Measurements from ENCODE around the gene UFD1.

The UFD1 gene

DNA sequence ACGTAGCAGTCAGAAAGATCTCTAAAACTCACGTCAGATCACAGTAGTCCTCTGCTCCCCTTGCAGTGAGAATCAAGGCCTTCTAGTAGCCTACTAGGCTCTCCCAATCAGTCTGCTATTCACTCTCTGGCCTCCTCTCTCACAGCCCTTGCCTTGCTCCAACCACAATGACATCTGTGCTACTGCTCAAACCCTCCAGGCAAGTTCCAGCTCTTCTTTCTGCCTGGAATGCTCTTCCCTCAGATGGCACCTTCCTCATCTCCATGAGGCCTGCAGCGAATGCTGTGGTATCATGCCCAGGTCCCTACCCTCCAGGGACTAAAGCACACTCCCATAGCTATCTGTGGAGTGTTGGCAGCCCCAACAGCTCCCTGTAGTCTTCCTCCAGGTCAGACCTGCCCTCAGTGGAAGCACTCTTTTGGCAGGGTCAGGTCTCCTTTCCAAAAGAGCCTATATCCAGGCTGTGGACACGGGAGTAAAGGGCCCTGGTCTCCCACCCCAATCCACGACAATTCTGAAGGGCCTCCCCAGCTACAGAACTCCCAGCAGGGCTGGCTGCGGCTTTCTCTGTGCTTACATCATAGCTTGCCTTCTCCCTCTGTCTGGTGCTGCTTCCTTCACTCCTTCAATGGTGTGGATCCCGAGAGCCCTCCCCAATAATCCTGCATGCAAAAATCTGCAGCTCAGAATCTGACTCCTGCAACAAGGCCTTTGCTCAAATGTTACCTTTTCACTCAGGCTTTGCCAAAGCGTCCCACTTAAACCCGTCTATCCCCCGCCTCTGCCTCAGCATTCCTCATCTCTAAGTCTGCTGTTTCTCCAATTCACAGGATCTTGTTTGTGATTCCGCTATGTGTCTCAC lies 56.3 kb downstream of the UFD1 start:
- CTCF ChIA-PET = no interaction called here
- POLR2A ChIA-PET = interaction anchor here (4.3 kb wide), 1 partner anchor 10 kb away, joined by 17 read pairs; the partner anchor contains the start of genes HIRA and MRPL40
- no peak for DNase-seq (ENCODE audit: extremely low spot score)
- TF ChIP-seq PKNOX1 (IDR thresholded peaks at IDR 0.05) (no peak), HDGF (IDR thresholded peaks at IDR 0.05; ENCODE audit: borderline replicate concordance) (no peak), FOXK2 (IDR thresholded peaks at IDR 0.05) (no peak), LEF1 (IDR thresholded peaks at IDR 0.05; ENCODE audit: borderline replicate concordance) (no peak), SUZ12 (IDR thresholded peaks at IDR 0.05) (no peak), TARDBP (IDR thresholded peaks at IDR 0.05) (no peak), SP1 (IDR thresholded peaks at IDR 0.05) (no peak), FOXA1 (IDR thresholded peaks at IDR 0.05) (no peak)

DNA sequence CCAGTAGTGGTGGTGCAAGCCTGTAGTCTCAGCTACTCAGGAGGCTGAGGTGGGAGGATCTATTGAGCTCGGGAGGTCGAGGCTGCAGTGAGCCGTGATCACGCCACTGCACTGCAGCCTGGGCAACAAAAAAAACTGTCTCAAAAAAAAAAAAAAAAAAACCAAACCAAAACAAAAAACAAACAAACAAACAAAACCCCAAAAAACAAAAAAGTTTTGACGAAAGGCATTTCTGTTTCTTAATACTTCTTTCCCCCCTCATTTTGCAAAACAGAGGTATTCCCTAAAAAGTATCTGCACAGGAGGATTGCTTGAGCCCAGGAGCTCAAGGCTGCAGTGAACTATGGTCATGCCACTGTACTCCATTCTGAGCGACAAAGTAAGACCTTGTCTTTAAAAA lies 58.7 kb downstream of the UFD1 start:
- ChIA-PET CTCF (no interaction called here), POLR2A (interaction anchor here (4.3 kb wide), 1 partner anchor 12 kb away, joined by 17 read pairs; the partner anchor contains the start of genes HIRA and MRPL40)
- DNase-seq (ENCODE audit: extremely low spot score) = no peak
- no peak for TF ChIP-seq SP1 (IDR thresholded peaks at IDR 0.05)
- no peak for TF ChIP-seq TARDBP (IDR thresholded peaks at IDR 0.05)
- TF ChIP-seq LEF1 (IDR thresholded peaks at IDR 0.05; ENCODE audit: borderline replicate concordance) = no peak
- TF ChIP-seq NFRKB (IDR thresholded peaks at IDR 0.05) = no peak
- no peak for TF ChIP-seq HDGF (IDR thresholded peaks at IDR 0.05; ENCODE audit: borderline replicate concordance)
- no peak for TF ChIP-seq ZNF384 (IDR thresholded peaks at IDR 0.05)
- no peak for TF ChIP-seq FOXA1 (IDR thresholded peaks at IDR 0.05)

- CTCF ChIA-PET = no interaction called here
- TF ChIP-seq ARNT (IDR thresholded peaks at IDR 0.05) (no peak), PKNOX1 (IDR thresholded peaks at IDR 0.05) (no peak), FOXA1 (IDR thresholded peaks at IDR 0.05) (no peak)
- POLR2A ChIA-PET = interaction anchor here (4.3 kb wide), 1 partner anchor 13 kb away, joined by 17 read pairs; the partner anchor contains the start of genes HIRA and MRPL40
- DNase-seq (ENCODE audit: extremely low spot score) = no peak
These were observed 59.4 kb downstream of the UFD1 start for GRCh38 chr22:19419464-19420178.

DNA sequence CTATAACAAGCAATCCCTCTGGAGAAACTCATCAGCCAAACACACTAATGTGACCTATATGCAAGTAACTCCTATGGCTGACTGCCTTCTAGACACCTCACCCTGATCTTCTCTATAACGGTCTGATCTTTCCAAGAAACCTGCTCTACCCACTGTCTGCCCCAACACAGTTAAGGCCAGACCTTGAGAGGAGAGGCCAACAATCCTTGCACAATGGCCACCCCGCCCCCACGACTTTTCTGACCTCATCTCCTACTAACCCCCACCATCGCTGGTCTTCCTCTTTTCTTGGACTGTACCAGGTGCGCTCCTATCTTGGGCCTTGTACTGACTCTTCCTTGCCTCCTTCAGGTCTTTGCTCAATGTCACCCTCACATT lies 59.9 kb downstream of the UFD1 start:
- DNase-seq (ENCODE audit: extremely low spot score) = no peak
- ChIA-PET POLR2A (interaction anchor here (4.3 kb wide), 1 partner anchor 13 kb away, joined by 17 read pairs; the partner anchor contains the start of genes HIRA and MRPL40), CTCF (no interaction called here)
- no peak for TF ChIP-seq SP1 (IDR thresholded peaks at IDR 0.05)

DNA sequence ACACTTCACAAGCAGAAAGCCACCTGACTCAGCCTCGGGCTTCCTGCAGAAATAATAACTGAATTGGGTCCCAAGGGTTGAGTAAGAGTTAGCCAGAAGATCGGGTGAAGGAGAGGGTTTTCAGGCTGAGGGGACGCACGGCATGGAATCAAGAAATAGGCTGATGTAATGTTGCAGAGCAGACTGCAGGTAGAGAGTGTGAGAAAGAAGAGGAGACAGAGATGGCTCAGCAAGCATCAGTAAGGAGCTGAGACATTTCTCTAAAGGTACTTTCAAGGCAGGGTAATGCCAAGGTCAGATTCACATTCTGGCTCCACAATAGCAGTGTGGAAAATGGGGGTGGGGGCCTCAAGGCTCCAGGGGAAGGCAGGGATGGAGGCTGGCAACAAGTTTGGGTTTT lies 66.1 kb downstream of the UFD1 start:
- POLR2A ChIA-PET = interaction anchor here (0.8 kb wide), 1 partner anchor 17 kb away, joined by 3 read pairs; no protein-coding TSS in a partner anchor
- CTCF ChIA-PET = no interaction called here

GRCh38 chr22:19412478-19412877 lies 66.5 kb downstream of the UFD1 start:
- TF ChIP-seq TARDBP (IDR thresholded peaks at IDR 0.05) (no peak), SP1 (IDR thresholded peaks at IDR 0.05) (no peak), BHLHE40 (IDR thresholded peaks at IDR 0.05; ENCODE audit: borderline replicate concordance) (no peak), ARNT (IDR thresholded peaks at IDR 0.05) (no peak), PKNOX1 (IDR thresholded peaks at IDR 0.05) (no peak)
- ChIA-PET CTCF (no interaction called here), POLR2A (interaction anchor here (0.7 kb wide), 1 partner anchor 20 kb away, joined by 3 read pairs; the partner anchor contains the start of genes HIRA and MRPL40)
- no peak for DNase-seq (ENCODE audit: extremely low spot score)

More for the DNA sequence above, 66.1 kb downstream of the UFD1 start:
- no peak for TF ChIP-seq PKNOX1 (IDR thresholded peaks at IDR 0.05)
- no peak for DNase-seq (ENCODE audit: extremely low spot score)

- CTCF ChIA-PET = no interaction called here
- POLR2A ChIA-PET = interaction anchor here (0.7 kb wide), 1 partner anchor 20 kb away, joined by 3 read pairs; the partner anchor contains the start of genes HIRA and MRPL40
- TF ChIP-seq ELF4 (IDR thresholded peaks at IDR 0.05) = no peak
- TF ChIP-seq LEF1 (IDR thresholded peaks at IDR 0.05; ENCODE audit: borderline replicate concordance) = no peak
- TF ChIP-seq SUZ12 (IDR thresholded peaks at IDR 0.05) = no peak
- no peak for TF ChIP-seq SP1 (IDR thresholded peaks at IDR 0.05)
- TF ChIP-seq FOXK2 (IDR thresholded peaks at IDR 0.05) = no peak
- DNase-seq (ENCODE audit: extremely low spot score) = no peak
These were observed 67.3 kb downstream of the UFD1 start for GRCh38 chr22:19411690-19412045.

Measured in HEK293T (cell line).